ENCODE results near the gene TFE3.

The TFE3 gene

GRCh38 chrX:49077941-49078340 is 34.8 kb upstream of the TFE3 start:
- TF ChIP-seq CTCF (IDR thresholded peaks at IDR 0.05): no peak
- Histone ChIP-seq H3K4me3 (ENCODE audit: low read depth in 1 of 2, low read length in 1 of 2) (no peak overlapping the region), H3K9me3 (no peaks in the 10 kb centered on the region), H3K27ac (no peak overlapping the region), H3K36me3 (peaks cover 33% of the 10 kb centered on the region), H3K27me3 (no peaks in the 10 kb centered on the region), H3K4me1 (ENCODE audit: control insufficient read depth in 1 of 2, insufficient read depth in 1 of 2, low read depth in 1 of 2, low read length in 1 of 2) (peaks cover 8 to 21% of the 10 kb centered on the region in 2 experiments)

- TF ChIP-seq CTCF (IDR thresholded peaks at IDR 0.05): no peak
- peaks cover 33% of the 10 kb centered on the region for H3K36me3 ChIP-seq
- no peaks in the 10 kb centered on the region for H3K9me3 ChIP-seq
- no peaks in the 10 kb centered on the region for H3K27me3 ChIP-seq
- H3K27ac ChIP-seq: no peak overlapping the region
- no peak overlapping the region for H3K4me3 ChIP-seq (ENCODE audit: low read depth in 1 of 2, low read length in 1 of 2)
- H3K4me1 ChIP-seq (ENCODE audit: control insufficient read depth in 1 of 2, insufficient read depth in 1 of 2, low read depth in 1 of 2, low read length in 1 of 2): peaks cover 8 to 21% of the 10 kb centered on the region in 2 experiments
Measured at GRCh38 chrX:49075347-49075746, 32.2 kb upstream of the TFE3 start.

DNA sequence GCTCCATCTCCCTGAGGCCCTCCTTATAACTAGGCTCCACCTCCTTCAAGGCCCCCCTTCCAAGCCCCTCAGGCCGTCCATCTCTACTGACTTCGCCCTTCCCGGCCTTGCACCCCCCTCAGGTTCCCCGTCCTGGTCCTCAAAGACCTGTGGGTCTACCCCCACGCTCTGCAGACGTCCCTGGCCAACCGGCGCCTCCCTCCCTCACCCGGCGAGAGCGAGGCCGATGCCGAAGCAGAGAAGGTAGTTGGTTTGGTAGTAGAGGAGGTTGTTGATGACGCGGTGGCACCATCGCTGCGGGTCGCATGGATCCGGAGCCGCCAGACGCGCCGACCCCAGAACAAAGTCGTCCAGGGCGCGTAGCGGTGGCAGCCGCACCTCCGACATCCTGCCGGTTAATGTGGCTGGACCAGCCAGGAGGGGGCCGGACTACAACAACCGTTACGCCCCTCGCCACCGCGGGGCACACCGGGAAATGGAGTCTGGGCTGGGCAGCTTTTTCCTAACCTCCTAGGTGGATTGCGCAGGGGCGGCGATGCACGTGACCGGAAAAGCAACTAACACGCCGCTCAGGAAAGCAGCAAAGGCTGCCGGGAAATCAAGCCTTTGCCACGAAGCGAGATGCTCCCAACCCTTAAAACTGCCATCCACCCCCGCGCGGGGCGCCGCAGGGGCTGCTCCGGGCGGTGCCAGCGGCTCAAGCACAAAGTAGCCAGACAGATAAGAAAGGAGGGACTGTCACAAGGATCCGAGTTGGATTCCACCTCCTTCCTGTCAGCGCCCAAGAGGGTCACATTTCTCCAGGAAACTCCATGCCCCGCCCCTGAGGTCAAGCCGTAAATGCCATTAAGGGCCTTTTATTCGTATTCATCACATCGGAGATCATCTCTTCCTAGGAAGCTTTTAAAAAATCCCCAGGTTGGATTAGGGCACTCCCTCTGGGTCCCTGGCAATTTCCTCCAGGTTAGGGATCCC is 30.7 kb upstream of the TFE3 start, which contains the start of gene PRAF2:
Gene PRAF2 (minus strand): TSS at position 402 of the 975 bp plus-strand sequence. CDS start 15 bp downstream, at position 387.
- no peaks in the 10 kb centered on the region for H3K9me3 ChIP-seq
- peak within 1 kb of the TSS; percentile 75 for H3K27ac ChIP-seq
- H3K27me3 ChIP-seq: no peaks in the 10 kb centered on the region
- peak; percentile 32 for TF ChIP-seq CTCF (IDR thresholded peaks at IDR 0.05)
- H3K4me1 ChIP-seq (ENCODE audit: control insufficient read depth in 1 of 2, insufficient read depth in 1 of 2, low read depth in 1 of 2, low read length in 1 of 2): peaks cover 6 to 16% of the 10 kb centered on the region in 2 experiments
- peaks cover 33% of the 10 kb centered on the region for H3K36me3 ChIP-seq
- peak within 1 kb of the TSS; percentile 62 for H3K4me3 ChIP-seq (ENCODE audit: low read depth in 1 of 2, low read length in 1 of 2)

- Histone ChIP-seq H3K27ac (no peak overlapping the region), H3K27me3 (no peaks in the 10 kb centered on the region), H3K4me1 (ENCODE audit: control insufficient read depth in 1 of 2, insufficient read depth in 1 of 2, low read depth in 1 of 2, low read length in 1 of 2) (peaks cover 0 to 11% of the 10 kb centered on the region in 2 experiments), H3K4me3 (ENCODE audit: low read depth in 1 of 2, low read length in 1 of 2) (no peak overlapping the region), H3K36me3 (peaks cover 30% of the 10 kb centered on the region), H3K9me3 (no peaks in the 10 kb centered on the region)
- TF ChIP-seq CTCF (IDR thresholded peaks at IDR 0.05): no peak
Measured at GRCh38 chrX:49072712-49073095, 29.5 kb upstream of the TFE3 start.

GRCh38 chrX:49071877-49072711 is 28.9 kb upstream of the TFE3 start:
- no peaks in the 10 kb centered on the region for H3K27me3 ChIP-seq
- TF ChIP-seq CTCF (IDR thresholded peaks at IDR 0.05): no peak
- no peak overlapping the region for H3K27ac ChIP-seq
- H3K4me1 ChIP-seq (ENCODE audit: control insufficient read depth in 1 of 2, insufficient read depth in 1 of 2, low read depth in 1 of 2, low read length in 1 of 2): peaks cover 0 to 11% of the 10 kb centered on the region in 2 experiments
- H3K4me3 ChIP-seq (ENCODE audit: low read depth in 1 of 2, low read length in 1 of 2): no peak overlapping the region
- H3K9me3 ChIP-seq: no peaks in the 10 kb centered on the region
- H3K36me3 ChIP-seq: peaks cover 24% of the 10 kb centered on the region
